ENCODE data around the gene COMT. TPM values are rescaled to one million over a fixed set of nuclear protein-coding genes. Genes with fewer than 3 reads are reported as not detected.

Gene COMT
- total and polyA plus RNA-seq, 9 of the 15 experiments (the other 6 are each of a cell fraction or from before 2014, with no cell fraction given): 12.5 to 351 (median 155) TPM

DNA sequence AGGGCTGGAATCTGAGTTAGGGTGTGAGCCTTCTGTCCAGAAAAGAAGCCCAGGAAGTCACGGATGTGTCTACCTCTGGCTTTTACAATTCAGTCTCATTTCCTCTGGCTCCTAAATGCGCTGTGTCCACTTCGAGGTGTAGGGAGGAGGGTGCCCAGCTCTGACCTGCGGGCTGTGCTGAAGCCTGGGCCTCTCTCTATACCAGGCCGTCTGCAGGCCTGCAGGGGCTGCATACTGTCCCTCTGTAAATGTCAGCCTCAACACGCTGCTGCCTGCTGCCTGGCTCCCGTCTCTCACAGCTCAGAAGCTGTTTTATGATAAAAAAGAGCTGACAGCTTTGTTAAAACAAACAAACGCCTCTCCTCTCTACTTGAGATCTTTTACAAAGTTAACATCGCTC is 60.6 kb downstream of the COMT start (continued):
- TF ChIP-seq, protein P1, sequence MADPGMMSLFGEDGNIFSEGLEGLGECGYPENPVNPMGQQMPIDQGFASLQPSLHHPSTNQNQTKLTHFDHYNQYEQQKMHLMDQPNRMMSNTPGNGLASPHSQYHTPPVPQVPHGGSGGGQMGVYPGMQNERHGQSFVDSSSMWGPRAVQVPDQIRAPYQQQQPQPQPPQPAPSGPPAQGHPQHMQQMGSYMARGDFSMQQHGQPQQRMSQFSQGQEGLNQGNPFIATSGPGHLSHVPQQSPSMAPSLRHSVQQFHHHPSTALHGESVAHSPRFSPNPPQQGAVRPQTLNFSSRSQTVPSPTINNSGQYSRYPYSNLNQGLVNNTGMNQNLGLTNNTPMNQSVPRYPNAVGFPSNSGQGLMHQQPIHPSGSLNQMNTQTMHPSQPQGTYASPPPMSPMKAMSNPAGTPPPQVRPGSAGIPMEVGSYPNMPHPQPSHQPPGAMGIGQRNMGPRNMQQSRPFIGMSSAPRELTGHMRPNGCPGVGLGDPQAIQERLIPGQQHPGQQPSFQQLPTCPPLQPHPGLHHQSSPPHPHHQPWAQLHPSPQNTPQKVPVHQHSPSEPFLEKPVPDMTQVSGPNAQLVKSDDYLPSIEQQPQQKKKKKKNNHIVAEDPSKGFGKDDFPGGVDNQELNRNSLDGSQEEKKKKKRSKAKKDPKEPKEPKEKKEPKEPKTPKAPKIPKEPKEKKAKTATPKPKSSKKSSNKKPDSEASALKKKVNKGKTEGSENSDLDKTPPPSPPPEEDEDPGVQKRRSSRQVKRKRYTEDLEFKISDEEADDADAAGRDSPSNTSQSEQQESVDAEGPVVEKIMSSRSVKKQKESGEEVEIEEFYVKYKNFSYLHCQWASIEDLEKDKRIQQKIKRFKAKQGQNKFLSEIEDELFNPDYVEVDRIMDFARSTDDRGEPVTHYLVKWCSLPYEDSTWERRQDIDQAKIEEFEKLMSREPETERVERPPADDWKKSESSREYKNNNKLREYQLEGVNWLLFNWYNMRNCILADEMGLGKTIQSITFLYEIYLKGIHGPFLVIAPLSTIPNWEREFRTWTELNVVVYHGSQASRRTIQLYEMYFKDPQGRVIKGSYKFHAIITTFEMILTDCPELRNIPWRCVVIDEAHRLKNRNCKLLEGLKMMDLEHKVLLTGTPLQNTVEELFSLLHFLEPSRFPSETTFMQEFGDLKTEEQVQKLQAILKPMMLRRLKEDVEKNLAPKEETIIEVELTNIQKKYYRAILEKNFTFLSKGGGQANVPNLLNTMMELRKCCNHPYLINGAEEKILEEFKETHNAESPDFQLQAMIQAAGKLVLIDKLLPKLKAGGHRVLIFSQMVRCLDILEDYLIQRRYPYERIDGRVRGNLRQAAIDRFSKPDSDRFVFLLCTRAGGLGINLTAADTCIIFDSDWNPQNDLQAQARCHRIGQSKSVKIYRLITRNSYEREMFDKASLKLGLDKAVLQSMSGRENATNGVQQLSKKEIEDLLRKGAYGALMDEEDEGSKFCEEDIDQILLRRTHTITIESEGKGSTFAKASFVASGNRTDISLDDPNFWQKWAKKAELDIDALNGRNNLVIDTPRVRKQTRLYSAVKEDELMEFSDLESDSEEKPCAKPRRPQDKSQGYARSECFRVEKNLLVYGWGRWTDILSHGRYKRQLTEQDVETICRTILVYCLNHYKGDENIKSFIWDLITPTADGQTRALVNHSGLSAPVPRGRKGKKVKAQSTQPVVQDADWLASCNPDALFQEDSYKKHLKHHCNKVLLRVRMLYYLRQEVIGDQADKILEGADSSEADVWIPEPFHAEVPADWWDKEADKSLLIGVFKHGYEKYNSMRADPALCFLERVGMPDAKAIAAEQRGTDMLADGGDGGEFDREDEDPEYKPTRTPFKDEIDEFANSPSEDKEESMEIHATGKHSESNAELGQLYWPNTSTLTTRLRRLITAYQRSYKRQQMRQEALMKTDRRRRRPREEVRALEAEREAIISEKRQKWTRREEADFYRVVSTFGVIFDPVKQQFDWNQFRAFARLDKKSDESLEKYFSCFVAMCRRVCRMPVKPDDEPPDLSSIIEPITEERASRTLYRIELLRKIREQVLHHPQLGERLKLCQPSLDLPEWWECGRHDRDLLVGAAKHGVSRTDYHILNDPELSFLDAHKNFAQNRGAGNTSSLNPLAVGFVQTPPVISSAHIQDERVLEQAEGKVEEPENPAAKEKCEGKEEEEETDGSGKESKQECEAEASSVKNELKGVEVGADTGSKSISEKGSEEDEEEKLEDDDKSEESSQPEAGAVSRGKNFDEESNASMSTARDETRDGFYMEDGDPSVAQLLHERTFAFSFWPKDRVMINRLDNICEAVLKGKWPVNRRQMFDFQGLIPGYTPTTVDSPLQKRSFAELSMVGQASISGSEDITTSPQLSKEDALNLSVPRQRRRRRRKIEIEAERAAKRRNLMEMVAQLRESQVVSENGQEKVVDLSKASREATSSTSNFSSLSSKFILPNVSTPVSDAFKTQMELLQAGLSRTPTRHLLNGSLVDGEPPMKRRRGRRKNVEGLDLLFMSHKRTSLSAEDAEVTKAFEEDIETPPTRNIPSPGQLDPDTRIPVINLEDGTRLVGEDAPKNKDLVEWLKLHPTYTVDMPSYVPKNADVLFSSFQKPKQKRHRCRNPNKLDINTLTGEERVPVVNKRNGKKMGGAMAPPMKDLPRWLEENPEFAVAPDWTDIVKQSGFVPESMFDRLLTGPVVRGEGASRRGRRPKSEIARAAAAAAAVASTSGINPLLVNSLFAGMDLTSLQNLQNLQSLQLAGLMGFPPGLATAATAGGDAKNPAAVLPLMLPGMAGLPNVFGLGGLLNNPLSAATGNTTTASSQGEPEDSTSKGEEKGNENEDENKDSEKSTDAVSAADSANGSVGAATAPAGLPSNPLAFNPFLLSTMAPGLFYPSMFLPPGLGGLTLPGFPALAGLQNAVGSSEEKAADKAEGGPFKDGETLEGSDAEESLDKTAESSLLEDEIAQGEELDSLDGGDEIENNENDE (IDR thresholded peaks at IDR 0.05; ENCODE audit: low read depth, low read length): peak; percentile 42
- TF ChIP-seq, protein P2, sequence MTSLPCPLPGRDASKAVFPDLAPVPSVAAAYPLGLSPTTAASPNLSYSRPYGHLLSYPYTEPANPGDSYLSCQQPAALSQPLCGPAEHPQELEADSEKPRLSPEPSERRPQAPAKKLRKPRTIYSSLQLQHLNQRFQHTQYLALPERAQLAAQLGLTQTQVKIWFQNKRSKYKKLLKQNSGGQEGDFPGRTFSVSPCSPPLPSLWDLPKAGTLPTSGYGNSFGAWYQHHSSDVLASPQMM (CRISPR knock-in tag; IDR thresholded peaks at IDR 0.05): no peak
- TF ChIP-seq, protein P3, sequence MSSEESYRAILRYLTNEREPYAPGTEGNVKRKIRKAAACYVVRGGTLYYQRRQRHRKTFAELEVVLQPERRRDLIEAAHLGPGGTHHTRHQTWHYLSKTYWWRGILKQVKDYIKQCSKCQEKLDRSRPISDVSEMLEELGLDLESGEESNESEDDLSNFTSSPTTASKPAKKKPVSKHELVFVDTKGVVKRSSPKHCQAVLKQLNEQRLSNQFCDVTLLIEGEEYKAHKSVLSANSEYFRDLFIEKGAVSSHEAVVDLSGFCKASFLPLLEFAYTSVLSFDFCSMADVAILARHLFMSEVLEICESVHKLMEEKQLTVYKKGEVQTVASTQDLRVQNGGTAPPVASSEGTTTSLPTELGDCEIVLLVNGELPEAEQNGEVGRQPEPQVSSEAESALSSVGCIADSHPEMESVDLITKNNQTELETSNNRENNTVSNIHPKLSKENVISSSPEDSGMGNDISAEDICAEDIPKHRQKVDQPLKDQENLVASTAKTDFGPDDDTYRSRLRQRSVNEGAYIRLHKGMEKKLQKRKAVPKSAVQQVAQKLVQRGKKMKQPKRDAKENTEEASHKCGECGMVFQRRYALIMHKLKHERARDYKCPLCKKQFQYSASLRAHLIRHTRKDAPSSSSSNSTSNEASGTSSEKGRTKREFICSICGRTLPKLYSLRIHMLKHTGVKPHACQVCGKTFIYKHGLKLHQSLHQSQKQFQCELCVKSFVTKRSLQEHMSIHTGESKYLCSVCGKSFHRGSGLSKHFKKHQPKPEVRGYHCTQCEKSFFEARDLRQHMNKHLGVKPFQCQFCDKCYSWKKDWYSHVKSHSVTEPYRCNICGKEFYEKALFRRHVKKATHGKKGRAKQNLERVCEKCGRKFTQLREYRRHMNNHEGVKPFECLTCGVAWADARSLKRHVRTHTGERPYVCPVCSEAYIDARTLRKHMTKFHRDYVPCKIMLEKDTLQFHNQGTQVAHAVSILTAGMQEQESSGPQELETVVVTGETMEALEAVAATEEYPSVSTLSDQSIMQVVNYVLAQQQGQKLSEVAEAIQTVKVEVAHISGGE (CRISPR knock-in tag; IDR thresholded peaks at IDR 0.05): peak in 1 of 3 experiments; percentile 5; a peak in 1 of 6 replicates
- TF ChIP-seq HCFC1 (IDR thresholded peaks at IDR 0.05; ENCODE audit: low read depth, low read length) (no peak), ZNF583 (CRISPR knock-in tag; IDR thresholded peaks at IDR 0.05) (no peak), ETS2 (tag; IDR thresholded peaks at IDR 0.05; ENCODE audit: borderline replicate concordance, poor library complexity, severe bottlenecking) (peak; percentile 14), RB1 (IDR thresholded peaks at IDR 0.05; ENCODE audit: low read depth) (no peak), IRF2 (CRISPR knock-in tag; IDR thresholded peaks at IDR 0.05) (no peak), CBX3 (IDR thresholded peaks at IDR 0.05; ENCODE audit: borderline replicate concordance in 1 of 2, low read length in 2 of 2) (peak in 1 of 2 experiments; percentile 61; a peak in 1 of 3 replicates), EHMT2 (IDR thresholded peaks at IDR 0.05) (no peak), ILF3 (IDR thresholded peaks at IDR 0.05; ENCODE audit: borderline replicate concordance) (no peak)
